CD4-positive, CD25-positive, alpha-beta regulatory T cell (primary cell): ENCODE results near the gene STRIP1. TPM values are rescaled to one million over a fixed set of nuclear protein-coding genes. Genes with fewer than 3 reads are reported as not detected.

Experiments used
- ATAC-seq, 2 donors: fragments of 150-1000 bp; cut with Tn5 transposase; one replicate each; pipeline ENCODE4 v1.10.0; 2021; ENCODE audit warnings: low read depth in 2 of 2, moderate number of reproducible peaks in 2 of 2, moderate library complexity in 1 of 2
- DNase-seq, 3 donors: peaks; one replicate each; pipeline versions ENCODE4 v3.0.0 to v3.0.0-alpha.2; 2012 to 2022; ENCODE audit warnings: mixed read lengths in 1 of 3
- H3K27ac ChIP-seq: one replicate; pipeline ENCODE4 v1.7.0; 2013; ENCODE audit warnings: mild to moderate bottlenecking, low read length; ENCODE audit not compliant: insufficient read depth, poor library complexity, severe bottlenecking
- H3K27me3 ChIP-seq: one replicate; pipeline ENCODE4 v1.7.0; 2013; ENCODE audit warnings: low read length; ENCODE audit not compliant: control insufficient read depth, insufficient read depth
- H3K36me3 ChIP-seq: one replicate; pipeline ENCODE4 v1.7.0; 2013; ENCODE audit warnings: mild to moderate bottlenecking, low read length, moderate library complexity; ENCODE audit not compliant: control insufficient read depth, insufficient read depth
- H3K4me1 ChIP-seq: 2 replicates; pipeline ENCODE4 v1.7.0; 2013; ENCODE audit warnings: mild to moderate bottlenecking, low read length; ENCODE audit not compliant: insufficient read depth, control insufficient read depth, poor library complexity, severe bottlenecking
- H3K4me3 ChIP-seq: one replicate; pipeline ENCODE4 v1.7.0; 2013; ENCODE audit warnings: low read depth, mild to moderate bottlenecking, low read length, moderate library complexity
- H3K9me3 ChIP-seq, 2 experiments: 1 replicate in 1 of 2; 2 replicates in 1 of 2; pipeline ENCODE4 v1.7.0; 2013; ENCODE audit warnings: low read length in 2 of 2, mild to moderate bottlenecking in 1 of 2, moderate library complexity in 1 of 2; ENCODE audit not compliant: control insufficient read depth in 2 of 2
- H3K27ac Mint-ChIP-seq, 3 donors: one replicate each; pipeline ENCODE4 v1.8.0; 2020 to 2022; ENCODE audit warnings: mild to moderate bottlenecking in 3 of 3, mixed read lengths in 3 of 3, moderate library complexity in 2 of 3
- H3K27me3 Mint-ChIP-seq: one replicate; pipeline ENCODE4 v1.8.0; 2022; ENCODE audit warnings: mild to moderate bottlenecking, mixed read lengths
- H3K36me3 Mint-ChIP-seq: one replicate; pipeline ENCODE4 v1.8.0; 2020; ENCODE audit warnings: mixed read lengths
- H3K4me1 Mint-ChIP-seq, 4 donors: one replicate each; pipeline ENCODE4 v1.8.0; 2020 to 2022; ENCODE audit warnings: mixed read lengths in 4 of 4, mild to moderate bottlenecking in 1 of 4
- H3K4me3 Mint-ChIP-seq, 4 donors: one replicate each; pipeline ENCODE4 v1.8.0; 2020 to 2022; ENCODE audit warnings: mild to moderate bottlenecking in 4 of 4, mixed read lengths in 4 of 4, moderate library complexity in 3 of 4
- H3K9me3 Mint-ChIP-seq, 7 donors: one replicate each; pipeline ENCODE4 v1.8.0; 2020 to 2022; ENCODE audit warnings: mixed read lengths in 7 of 7, mild to moderate bottlenecking in 3 of 7, moderate library complexity in 2 of 7
- polyA plus RNA-seq, 4 donors: library from polyadenylated mRNA; unstranded; fragments of 300-500 nt; fragmentation: Illumina TruSeq; gene quantifications; one replicate each; pipeline ENCODE4 v1.2.3, GENCODE V29; 2021
- total RNA-seq: library from RNA; stranded (reverse); gene quantifications from one replicate; pipeline ENCODE4 v1.2.3, GENCODE V29; 2022

Gene STRIP1
- total and polyA plus RNA-seq, 5 donors from 2014 or later: 22.5 to 83.3 (median 28.2) TPM

- Histone ChIP-seq H3K36me3 (peaks cover 76% of the 10 kb centered on the region), H3K27me3 (no peaks in the 10 kb centered on the region), H3K4me3 (no peak overlapping the region), H3K9me3 (no peaks in the 10 kb centered on the region), H3K4me1 (no peaks in the 10 kb centered on the region), H3K27ac (no peak overlapping the region)
- DNase-seq: no peak
- no peak for ATAC-seq
- H3K36me3 Mint-ChIP-seq: peaks cover 56% of the 10 kb centered on the region
- no peaks in the 10 kb centered on the region for H3K27me3 Mint-ChIP-seq
- H3K27ac Mint-ChIP-seq: no peak overlapping the region
- no peaks in the 10 kb centered on the region for H3K9me3 Mint-ChIP-seq
- no peak overlapping the region for H3K4me3 Mint-ChIP-seq
- peaks cover 0 to 10% (median 8%) of the 10 kb centered on the region in 4 donors for H3K4me1 Mint-ChIP-seq
Measured at GRCh38 chr1:110056285-110056683, 21.9 kb downstream of the STRIP1 start.

- H3K9me3 ChIP-seq: no peaks in the 10 kb centered on the region
- Mint-ChIP-seq H3K36me3 (peaks cover 53% of the 10 kb centered on the region), H3K9me3 (no peaks in the 10 kb centered on the region), H3K27me3 (no peaks in the 10 kb centered on the region), H3K4me1 (peaks cover 0 to 9% (median 8%) of the 10 kb centered on the region in 4 donors), H3K4me3 (no peak overlapping the region), H3K27ac (no peak overlapping the region)
- no peaks in the 10 kb centered on the region for H3K27me3 ChIP-seq
- H3K4me1 ChIP-seq: no peaks in the 10 kb centered on the region
- peaks cover 71% of the 10 kb centered on the region for H3K36me3 ChIP-seq
- DNase-seq (no peak), ATAC-seq (no peak)
- no peak overlapping the region for H3K27ac ChIP-seq
- H3K4me3 ChIP-seq: no peak overlapping the region
Measured at GRCh38 chr1:110056776-110057175, 22.4 kb downstream of the STRIP1 start.

- H3K4me1 ChIP-seq: no peaks in the 10 kb centered on the region
- peaks cover 0 to 9% (median 7%) of the 10 kb centered on the region in 4 donors for H3K4me1 Mint-ChIP-seq
- no peak for ATAC-seq
Measured at GRCh38 chr1:110057963-110058518, 23.6 kb downstream of the STRIP1 start.

GRCh38 chr1:110058591-110058990, 24.2 kb downstream of the STRIP1 start:
- H3K27me3 ChIP-seq: no peaks in the 10 kb centered on the region
- Mint-ChIP-seq H3K27ac (peak overlapping the region in 1 of 3 donors; percentile 12), H3K36me3 (peaks cover 42% of the 10 kb centered on the region), H3K4me3 (no peak overlapping the region), H3K4me1 (peaks cover 0 to 9% (median 7%) of the 10 kb centered on the region in 4 donors), H3K9me3 (no peaks in the 10 kb centered on the region), H3K27me3 (no peaks in the 10 kb centered on the region)
- no peak for ATAC-seq
- H3K36me3 ChIP-seq: peaks cover 53% of the 10 kb centered on the region
- no peaks in the 10 kb centered on the region for H3K9me3 ChIP-seq
- no peaks in the 10 kb centered on the region for H3K4me1 ChIP-seq
- H3K27ac ChIP-seq: no peak overlapping the region
- no peak for DNase-seq
- H3K4me3 ChIP-seq: no peak overlapping the region

More at GRCh38 chr1:110057963-110058518, 23.6 kb downstream of the STRIP1 start:
- Histone ChIP-seq H3K36me3 (peaks cover 59% of the 10 kb centered on the region), H3K9me3 (no peaks in the 10 kb centered on the region), H3K27me3 (no peaks in the 10 kb centered on the region), H3K4me3 (no peak overlapping the region), H3K27ac (no peak overlapping the region)
- peaks cover 48% of the 10 kb centered on the region for H3K36me3 Mint-ChIP-seq
- H3K9me3 Mint-ChIP-seq: no peaks in the 10 kb centered on the region
- no peak overlapping the region for H3K4me3 Mint-ChIP-seq
- DNase-seq: no peak
- H3K27me3 Mint-ChIP-seq: no peaks in the 10 kb centered on the region
- peak overlapping the region in 1 of 3 donors; percentile 12 for H3K27ac Mint-ChIP-seq

GRCh38 chr1:110059133-110059863, 24.9 kb downstream of the STRIP1 start:
- Histone ChIP-seq H3K4me1 (no peaks in the 10 kb centered on the region), H3K27me3 (no peaks in the 10 kb centered on the region), H3K4me3 (no peak overlapping the region), H3K36me3 (peaks cover 46% of the 10 kb centered on the region), H3K27ac (no peak overlapping the region), H3K9me3 (no peaks in the 10 kb centered on the region)
- Mint-ChIP-seq H3K4me1 (peaks cover 0 to 7% (median 5%) of the 10 kb centered on the region in 4 donors), H3K36me3 (peaks cover 37% of the 10 kb centered on the region), H3K9me3 (no peaks in the 10 kb centered on the region), H3K27ac (peak overlapping the region in 1 of 3 donors; percentile 15), H3K4me3 (no peak overlapping the region), H3K27me3 (no peaks in the 10 kb centered on the region)
- DNase-seq (no peak), ATAC-seq (no peak)

GRCh38 chr1:110060034-110060661, 25.7 kb downstream of the STRIP1 start:
- H3K36me3 ChIP-seq: peaks cover 38% of the 10 kb centered on the region
- peaks cover 3% of the 10 kb centered on the region for H3K27me3 Mint-ChIP-seq
- H3K9me3 ChIP-seq: no peaks in the 10 kb centered on the region
- no peaks in the 10 kb centered on the region for H3K4me1 ChIP-seq
- H3K27me3 ChIP-seq: no peaks in the 10 kb centered on the region
- peaks cover 36% of the 10 kb centered on the region for H3K36me3 Mint-ChIP-seq
- ATAC-seq: peak in 1 of 2 donors; percentile 48
- no peaks in the 10 kb centered on the region for H3K9me3 Mint-ChIP-seq
- peak overlapping the region in 1 of 3 donors; percentile 15 for H3K27ac Mint-ChIP-seq
- H3K27ac ChIP-seq: no peak overlapping the region
- no peak overlapping the region for H3K4me3 Mint-ChIP-seq
- no peak overlapping the region for H3K4me3 ChIP-seq
- H3K4me1 Mint-ChIP-seq: peaks cover 0 to 7% (median 5%) of the 10 kb centered on the region in 4 donors
- DNase-seq: peak; percentile 56 to 67 (median 58)

- Mint-ChIP-seq H3K4me3 (no peak overlapping the region), H3K27ac (no peak overlapping the region), H3K4me1 (peaks cover 0 to 7% (median 5%) of the 10 kb centered on the region in 4 donors), H3K9me3 (no peaks in the 10 kb centered on the region), H3K27me3 (peaks cover 7% of the 10 kb centered on the region), H3K36me3 (peaks cover 31% of the 10 kb centered on the region)
- DNase-seq: no peak
- H3K9me3 ChIP-seq: no peaks in the 10 kb centered on the region
- peaks cover 32% of the 10 kb centered on the region for H3K36me3 ChIP-seq
- no peak overlapping the region for H3K27ac ChIP-seq
- ATAC-seq: no peak
- no peak overlapping the region for H3K4me3 ChIP-seq
- no peaks in the 10 kb centered on the region for H3K27me3 ChIP-seq
- H3K4me1 ChIP-seq: no peaks in the 10 kb centered on the region
Measured at GRCh38 chr1:110060662-110061060, 26.2 kb downstream of the STRIP1 start.
